HepG2 (cell line): ENCODE measurements around the gene ZNF782. TPM values are rescaled to one million over a fixed set of nuclear protein-coding genes. Genes with fewer than 3 reads are reported as not detected.

Experiments
- ATAC-seq: fragments of 200-7000 bp; cut with Tn5 transposase; 3 replicates; pipeline ENCODE4 v1.9.1; 2020; ENCODE audit warnings: mild to moderate bottlenecking, moderate library complexity
- BruUV-seq: library from RNA; stranded (reverse); fragments of 400-500 nt; replicated peaks from 2 replicates; lab custom pipeline; 2021; lab: Mats Ljungman, UMichigan
- CTCF ChIA-PET: fragments of 300-600 bp; formaldehyde crosslinking; extraction: SDS; loops from one replicate; lab custom pipeline; 2021; ENCODE audit warnings: low total read pairs, inconsistent platforms, low intra/inter-chr PET ratio; lab: Yijun Ruan, JAX
- POLR2A ChIA-PET: fragments of 350-600 bp; sonication (Branson Sonifier 250); formaldehyde crosslinking; loops from one replicate; lab custom pipeline; 2020; ENCODE audit warnings: antibody characterized with exemption, inconsistent platforms; lab: Yijun Ruan, JAX
- DNase-seq: peaks from one replicate; pipeline ENCODE4 v3.0.0-alpha.2; 2015; ENCODE audit warnings: low spot score
- FAIRE-seq: peaks from 3 replicates; lab custom pipeline; 2011; peaks lifted over from hg19 to GRCh38; lab: Jason Lieb, UNC
- H2AFZ ChIP-seq: one replicate; pipeline ENCODE4 v1.6.1; 2011; ENCODE audit warnings: low read length, inconsistent platforms
- H3K27ac ChIP-seq: fragments of 300-600 bp; 3 replicates; pipeline ENCODE4 v1.8.0; 2011; ENCODE audit warnings: mixed run types, mild to moderate bottlenecking, mixed read lengths, low read length, inconsistent platforms; ENCODE audit not compliant: insufficient read depth; ENCODE audit errors: extremely low read length
- H3K27me3 ChIP-seq, 2 experiments: fragments of 200-600 bp in 1 of 2; 2 replicates in 1 of 2; 3 replicates in 1 of 2; pipeline versions ENCODE4 v1.6.0 to v1.8.0; 2011; ENCODE audit warnings: low read length in 2 of 2, mild to moderate bottlenecking in 2 of 2, moderate library complexity in 2 of 2, inconsistent platforms in 1 of 2; ENCODE audit not compliant: insufficient read depth in 2 of 2, control insufficient read depth in 1 of 2
- H3K36me3 ChIP-seq, 2 experiments: fragments of 200-600 bp in 1 of 2; replicated peaks in 1 of 2; 2 replicates in 1 of 2; 3 replicates in 1 of 2; pipeline versions ENCODE4 v1.5.1 to v1.8.0; 2011; ENCODE audit warnings: low read length in 2 of 2, inconsistent platforms in 1 of 2; ENCODE audit not compliant: insufficient read depth in 2 of 2, control insufficient read depth in 1 of 2
- H3K4me1 ChIP-seq: 2 replicates; pipeline ENCODE4 v1.5.1; 2012; ENCODE audit warnings: low read length, inconsistent platforms; ENCODE audit not compliant: insufficient read depth
- H3K4me2 ChIP-seq: 2 replicates; pipeline ENCODE4 v1.6.0; 2011; ENCODE audit warnings: low read depth, low read length, inconsistent platforms
- H3K4me3 ChIP-seq, 3 experiments: fragments of 200-600 bp in 1 of 3; sonication (generic), shearing (Covaris generic) in 1 of 3; replicated peaks in 1 of 3; 2 replicates each; pipeline ENCODE4 v1.5.1; 2011 to 2016; ENCODE audit warnings: low read length in 3 of 3, inconsistent platforms in 2 of 3, low read depth in 2 of 3, mild to moderate bottlenecking in 2 of 3, control low read depth in 1 of 3, mixed read lengths in 1 of 3; ENCODE audit not compliant: insufficient read depth in 1 of 3
- H3K79me2 ChIP-seq: one replicate; pipeline ENCODE4 v1.6.1; 2011; ENCODE audit warnings: low read length, inconsistent platforms; ENCODE audit not compliant: insufficient read depth
- H3K9ac ChIP-seq: 2 replicates; pipeline ENCODE4 v1.6.0; 2011; ENCODE audit warnings: mild to moderate bottlenecking, low read depth, low read length, inconsistent platforms; ENCODE audit not compliant: insufficient read depth
- H3K9me3 ChIP-seq: 2 replicates; pipeline ENCODE4 v1.5.1; 2012; ENCODE audit warnings: mild to moderate bottlenecking, low read length
- H4K20me1 ChIP-seq: 2 replicates; pipeline ENCODE4 v1.6.0; 2011; ENCODE audit warnings: inconsistent platforms, mild to moderate bottlenecking, low read length, moderate library complexity; ENCODE audit not compliant: insufficient read depth
- ELK4 ChIP-seq: sonication (generic); formaldehyde crosslinking; IDR thresholded peaks from 2 replicates; pipeline ENCODE4 v1.9.0; 2021; ENCODE audit warnings: missing genetic modification reagents, borderline replicate concordance
- HNRNPL ChIP-seq: fragments of 200-400 bp; formaldehyde crosslinking; IDR thresholded peaks from 2 replicates; pipeline ENCODE4 v1.6.1; 2017; ENCODE audit warnings: mild to moderate bottlenecking, low read depth, low read length
- JUNB ChIP-seq: sonication (generic); formaldehyde crosslinking; IDR thresholded peaks from 2 replicates; pipeline ENCODE4 v1.8.0; 2022; ENCODE audit warnings: missing genetic modification reagents, mild to moderate bottlenecking, borderline replicate concordance
- MED13 ChIP-seq: sonication (generic); formaldehyde crosslinking; IDR thresholded peaks from 2 replicates; pipeline ENCODE4 v1.5.0; 2020; ENCODE audit warnings: missing genetic modification reagents
- NFE2 ChIP-seq: sonication (generic); formaldehyde crosslinking; IDR thresholded peaks from 2 replicates; pipeline ENCODE4 v1.4.0; 2020; ENCODE audit warnings: missing genetic modification reagents
- PTBP1 ChIP-seq: fragments of 200-400 bp; formaldehyde crosslinking; IDR thresholded peaks from 2 replicates; pipeline ENCODE4 v1.6.1; 2018; ENCODE audit warnings: low read length, low read depth; ENCODE audit not compliant: poor library complexity, severe bottlenecking
- RFX1 ChIP-seq: fragments of 450-650 bp; IDR thresholded peaks from 2 replicates; pipeline ENCODE4 v1.6.1; 2017
- ZNF337 ChIP-seq: sonication (generic); formaldehyde crosslinking; IDR thresholded peaks from 2 replicates; pipeline ENCODE4 v1.5.1; 2020; ENCODE audit warnings: missing genetic modification reagents, low read depth, mild to moderate bottlenecking, borderline replicate concordance
- ZNF343 ChIP-seq: sonication (generic); formaldehyde crosslinking; IDR thresholded peaks from 2 replicates; pipeline ENCODE4 v1.4.0; 2020; ENCODE audit warnings: mild to moderate bottlenecking, missing genetic modification reagents
- ZNF616 ChIP-seq: sonication (generic); formaldehyde crosslinking; IDR thresholded peaks from 2 replicates; pipeline ENCODE4 v1.5.0; 2020; ENCODE audit warnings: low read depth, mild to moderate bottlenecking, missing genetic modification reagents
- ZSCAN21 ChIP-seq: sonication (generic); formaldehyde crosslinking; IDR thresholded peaks from 2 replicates; pipeline ENCODE4 v1.8.0; 2022; ENCODE audit warnings: mild to moderate bottlenecking, missing genetic modification reagents, moderate library complexity, borderline replicate concordance
- WGBS: methylation state at CpG from one replicate; pipeline ENCODE4 v1.1.6; 2017; ENCODE audit warnings: low lambda C conversion rate; 5-methylcytosine and 5-hydroxymethylcytosine counted together
- in situ Hi-C: cut with HindIII; loops from 2 replicates; pipeline ENCODE4 v1.10.0; 2017; ENCODE audit warnings: low pct_unique_long_range_greater_than_20kb; ENCODE audit not compliant: extremely low pct_ligation_motif_present
- intact Hi-C: fragments of 100-400 bp; cut with micrococcal nuclease; formaldehyde crosslinking; loops from one replicate; pipeline ENCODE4 v1.10.0; 2022; ENCODE audit not compliant: unreplicated experiment
- polyA plus RNA-seq, 8 experiments: library from polyadenylated mRNA; depleted of rRNA in 3 of 8; stranded (reverse) in 7 of 8; unstranded in 1 of 8; fragments of >200 nt; fragmentation: Illumina TruSeq in 4 of 8; extraction: Trizol in 4 of 8; gene quantifications; 2 replicates each; pipeline versions ENCODE4 v1.2.1 to v1.2.3, GENCODE V29; 2011 to 2016; ENCODE audit warnings: low read depth in 4 of 8, missing spikeins in 1 of 8, mixed read lengths in 1 of 8; ENCODE audit not compliant: insufficient read depth in 1 of 8
- total RNA-seq, 5 experiments: library from RNA; depleted of rRNA; stranded (reverse); fragments of >200 nt; fragmentation: Illumina TruSeq; extraction: Trizol; gene quantifications; 2 replicates each; pipeline ENCODE4 v1.2.3, GENCODE V29; 2016; ENCODE audit warnings: low read depth in 1 of 5
- TF ChIP-seq, protein P1 (sequence below): IDR thresholded peaks from 2 replicates; pipeline ENCODE4 v1.6.1; 2016; ENCODE audit warnings: missing compliant biosample characterization, missing genetic modification reagents, borderline replicate concordance
- TF ChIP-seq, protein P2 (sequence below): sonication (generic); formaldehyde crosslinking; IDR thresholded peaks from 2 replicates; pipeline ENCODE4 v1.5.1; 2020; ENCODE audit warnings: mild to moderate bottlenecking, missing genetic modification reagents

ZNF782 gene
- total and polyA plus RNA-seq, 2 of the 13 experiments (the other 11 are each of a cell fraction or from before 2014, with no cell fraction given) = 1.4 to 4.9 TPM

DNA sequence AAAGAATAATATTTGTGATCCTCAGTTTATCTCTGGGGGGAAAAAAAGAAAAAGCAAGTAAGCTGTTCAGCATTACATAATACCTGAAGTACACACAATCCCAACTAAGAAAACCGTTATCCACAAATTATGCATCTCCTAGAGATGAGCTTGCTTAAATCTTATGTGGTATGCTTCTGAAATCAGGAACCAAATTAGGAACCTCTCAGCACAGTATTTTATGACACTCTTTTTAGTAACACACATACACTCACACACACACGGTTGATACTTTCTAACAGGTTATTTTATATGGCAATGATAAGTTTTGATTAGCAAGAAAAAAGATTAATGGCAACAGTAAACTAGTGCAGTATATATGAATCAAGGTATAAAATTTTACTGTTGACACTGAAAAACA is 75.2 kb downstream of the ZNF782 start:
- Histone ChIP-seq H3K27ac (no peak overlapping the region), H3K4me2 (no peak overlapping the region), H3K9me3 (peaks cover 1% of the 10 kb centered on the region; the same call in 1 of the 2 replicates), H3K27me3 (no peaks in the 10 kb centered on the region), H3K79me2 (peaks cover 2% of the 10 kb centered on the region), H2AFZ (no peak overlapping the region), H3K9ac (no peak overlapping the region), H3K4me3 (no peak overlapping the region), H4K20me1 (no peaks in the 10 kb centered on the region), H3K36me3 (peaks cover 7 to 18% of the 10 kb centered on the region in 2 experiments; a peak in 4 of 5 replicates), H3K4me1 (0 out of 2 replicates have a peak, but pooled peaks cover 11% of the 10 kb centered on the region)
- no peak for DNase-seq
- FAIRE-seq = no peak
- TF ChIP-seq RFX1 (no peak), NFE2 (CRISPR knock-in tag) (no peak), PTBP1 (no peak), ZNF616 (CRISPR knock-in tag) (no peak), ZNF343 (CRISPR knock-in tag) (no peak), HNRNPL (no peak), ELK4 (CRISPR knock-in tag) (no peak), JUNB (CRISPR knock-in tag) (no peak), ZNF337 (CRISPR knock-in tag) (no peak), MED13 (CRISPR knock-in tag) (no peak), ZSCAN21 (CRISPR knock-in tag) (no peak)
- TF ChIP-seq, protein P1, sequence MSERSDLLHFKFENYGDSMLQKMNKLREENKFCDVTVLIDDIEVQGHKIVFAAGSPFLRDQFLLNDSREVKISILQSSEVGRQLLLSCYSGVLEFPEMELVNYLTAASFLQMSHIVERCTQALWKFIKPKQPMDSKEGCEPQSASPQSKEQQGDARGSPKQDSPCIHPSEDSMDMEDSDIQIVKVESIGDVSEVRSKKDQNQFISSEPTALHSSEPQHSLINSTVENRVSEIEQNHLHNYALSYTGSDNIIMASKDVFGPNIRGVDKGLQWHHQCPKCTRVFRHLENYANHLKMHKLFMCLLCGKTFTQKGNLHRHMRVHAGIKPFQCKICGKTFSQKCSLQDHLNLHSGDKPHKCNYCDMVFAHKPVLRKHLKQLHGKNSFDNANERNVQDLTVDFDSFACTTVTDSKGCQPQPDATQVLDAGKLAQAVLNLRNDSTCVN (CRISPR knock-in tag) = no peak
- TF ChIP-seq, protein P2, sequence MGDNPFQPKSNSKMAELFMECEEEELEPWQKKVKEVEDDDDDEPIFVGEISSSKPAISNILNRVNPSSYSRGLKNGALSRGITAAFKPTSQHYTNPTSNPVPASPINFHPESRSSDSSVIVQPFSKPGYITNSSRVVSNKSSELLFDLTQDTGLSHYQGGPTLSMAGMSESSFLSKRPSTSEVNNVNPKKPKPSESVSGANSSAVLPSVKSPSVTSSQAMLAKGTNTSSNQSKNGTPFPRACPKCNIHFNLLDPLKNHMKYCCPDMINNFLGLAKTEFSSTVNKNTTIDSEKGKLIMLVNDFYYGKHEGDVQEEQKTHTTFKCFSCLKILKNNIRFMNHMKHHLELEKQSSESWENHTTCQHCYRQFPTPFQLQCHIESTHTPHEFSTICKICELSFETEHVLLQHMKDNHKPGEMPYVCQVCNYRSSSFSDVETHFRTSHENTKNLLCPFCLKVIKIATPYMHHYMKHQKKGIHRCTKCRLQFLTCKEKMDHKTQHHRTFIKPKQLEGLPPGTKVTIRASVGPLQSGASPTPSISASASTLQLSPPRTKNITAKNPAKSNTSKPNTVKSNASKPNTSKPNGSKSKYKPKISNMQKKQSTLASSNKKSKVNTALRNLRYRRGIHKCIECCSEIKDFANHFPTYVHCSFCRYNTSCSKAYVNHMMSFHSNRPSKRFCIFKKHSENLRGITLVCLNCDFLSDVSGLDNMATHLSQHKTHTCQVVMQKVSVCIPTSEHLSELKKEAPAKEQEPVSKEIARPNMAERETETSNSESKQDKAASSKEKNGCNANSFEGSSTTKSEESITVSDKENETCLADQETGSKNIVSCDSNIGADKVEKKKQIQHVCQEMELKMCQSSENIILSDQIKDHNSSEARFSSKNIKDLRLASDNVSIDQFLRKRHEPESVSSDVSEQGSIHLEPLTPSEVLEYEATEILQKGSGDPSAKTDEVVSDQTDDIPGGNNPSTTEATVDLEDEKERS (CRISPR knock-in tag) = no peak
- no TSS peak for BruUV-seq
- POLR2A ChIA-PET = no interaction called here
- WGBS = 94% methylated on average over 2 of the region's 2 CpGs
- intact Hi-C loops (no loop called here), in situ Hi-C loops (no loop called here)
- no peak for ATAC-seq
- CTCF ChIA-PET = no interaction called here
